SK-N-SH (cell line): ENCODE data around the gene TK2. TPM values are rescaled to one million over a fixed set of nuclear protein-coding genes. Genes with fewer than 3 reads are reported as not detected.

ENCODE experiments used
- CTCF ChIA-PET: fragments of 300-600, 350-600 bp; formaldehyde crosslinking; extraction: SDS; loops from one replicate; lab custom pipeline; 2021; lab: Yijun Ruan, JAX
- POLR2A ChIA-PET: fragments of 350-600 bp; sonication (Branson Sonifier 250); formaldehyde crosslinking; extraction: SDS; loops from one replicate; lab custom pipeline; 2020; ENCODE audit warnings: antibody characterized with exemption, inconsistent platforms; lab: Yijun Ruan, JAX
- DNase-seq: peaks from one replicate; pipeline ENCODE4 v3.0.0; 2012
- H2AFZ ChIP-seq: fragments of 200-600 bp; sonication (generic); 2 replicates; pipeline ENCODE4 v1.8.1; 2016; ENCODE audit warnings: antibody characterized with exemption, mild to moderate bottlenecking, low read depth
- H3F3A ChIP-seq: fragments of 200-600 bp; sonication (generic); replicated peaks from 2 replicates; pipeline ENCODE3; 2016; ENCODE audit warnings: antibody characterized with exemption, mild to moderate bottlenecking; ENCODE audit not compliant: insufficient read depth
- H3K27ac ChIP-seq, 2 experiments: fragments of 200-500 bp in 1 of 2; fragments of 200-600 bp in 1 of 2; sonication (Bioruptor generic) in 1 of 2; sonication (generic), shearing (Covaris generic) in 1 of 2; 2 replicates each; pipeline versions ENCODE4 v1.5.1 to v1.6.1; 2014 to 2016; ENCODE audit warnings: low read depth in 2 of 2, inconsistent platforms in 1 of 2, low read length in 1 of 2, mild to moderate bottlenecking in 1 of 2, mixed read lengths in 1 of 2
- H3K27me3 ChIP-seq: fragments of 200-600 bp; sonication (generic), shearing (Covaris generic); 2 replicates; pipeline ENCODE4 v1.6.1; 2016; ENCODE audit warnings: mixed run types; ENCODE audit not compliant: insufficient read depth
- H3K36me3 ChIP-seq, 2 experiments: fragments of 200-500 bp in 1 of 2; fragments of 200-600 bp in 1 of 2; sonication (Bioruptor generic) in 1 of 2; sonication (generic) in 1 of 2; replicated peaks in 1 of 2; 2 replicates each; pipeline versions ENCODE3 to v1.5.1; 2014 to 2016; ENCODE audit warnings: low read length in 1 of 2, mild to moderate bottlenecking in 1 of 2; ENCODE audit not compliant: insufficient read depth in 2 of 2, control insufficient read depth in 1 of 2
- H3K4me1 ChIP-seq, 2 experiments: fragments of 200-500 bp in 1 of 2; fragments of 200-600 bp in 1 of 2; sonication (Bioruptor generic) in 1 of 2; sonication (generic), shearing (Covaris generic) in 1 of 2; 2 replicates each; pipeline versions ENCODE4 v1.5.1 to v1.6.1; 2014 to 2016; ENCODE audit warnings: low read depth in 1 of 2, low read length in 1 of 2, mixed run types in 1 of 2; ENCODE audit not compliant: insufficient read depth in 2 of 2, control insufficient read depth in 1 of 2
- H3K4me2 ChIP-seq: fragments of 200-600 bp; sonication (generic), shearing (Covaris generic); 2 replicates; pipeline ENCODE4 v1.6.1; 2017; ENCODE audit warnings: mixed run types
- H3K4me3 ChIP-seq, 2 experiments: fragments of 200-500 bp in 1 of 2; fragments of 200-600 bp in 1 of 2; sonication (Bioruptor generic) in 1 of 2; sonication (generic), shearing (Covaris generic) in 1 of 2; 2 replicates each; pipeline versions ENCODE4 v1.5.1 to v1.8.1; 2014 to 2016; ENCODE audit warnings: low read depth in 2 of 2, inconsistent platforms in 1 of 2, low read length in 1 of 2, mild to moderate bottlenecking in 1 of 2, mixed read lengths in 1 of 2, moderate library complexity in 1 of 2
- H3K79me2 ChIP-seq: fragments of 200-600 bp; sonication (generic); 2 replicates; pipeline ENCODE4 v1.8.1; 2017; ENCODE audit warnings: mild to moderate bottlenecking; ENCODE audit not compliant: insufficient read depth
- H3K9ac ChIP-seq: fragments of 200-600 bp; sonication (generic); 2 replicates; pipeline ENCODE4 v1.6.1; 2017; ENCODE audit warnings: mixed run types
- H3K9me2 ChIP-seq: fragments of 200-600 bp; sonication (generic); 2 replicates; pipeline ENCODE4 v1.6.1; 2017; ENCODE audit warnings: mixed run types
- H3K9me3 ChIP-seq: fragments of 200-600 bp; sonication (generic); 2 replicates; pipeline ENCODE4 v1.6.1; 2017; ENCODE audit warnings: mixed run types, mild to moderate bottlenecking, moderate library complexity
- H4K20me1 ChIP-seq: fragments of 200-600 bp; sonication (generic); 2 replicates; pipeline ENCODE4 v1.6.1; 2017; ENCODE audit warnings: mild to moderate bottlenecking, mixed run types; ENCODE audit not compliant: insufficient read depth
- EP300 ChIP-seq, 2 experiments: IDR thresholded peaks; 2 replicates each; pipeline versions ENCODE4 v1.4.0 to v1.6.1; 2012; ENCODE audit warnings: borderline replicate concordance in 1 of 2, low read depth in 1 of 2, low read length in 1 of 2
- FOSL2 ChIP-seq: IDR thresholded peaks from 2 replicates; pipeline ENCODE4 v1.4.0; 2012; ENCODE audit warnings: low read depth, mild to moderate bottlenecking, moderate library complexity, borderline replicate concordance
- FOXJ3 ChIP-seq: sonication (generic); formaldehyde crosslinking; IDR thresholded peaks from 2 replicates; pipeline ENCODE4 v1.5.1; 2020; ENCODE audit warnings: mild to moderate bottlenecking, missing genetic modification reagents
- MEF2A ChIP-seq: IDR thresholded peaks from 2 replicates; pipeline ENCODE4 v1.4.0; 2012; ENCODE audit warnings: low read depth, borderline replicate concordance
- MXI1 ChIP-seq: IDR thresholded peaks from 2 replicates; pipeline ENCODE4 v1.6.1; 2012; ENCODE audit warnings: mild to moderate bottlenecking, low read depth, low read length, improper control_type of control experiment
- POLR2AphosphoS5 ChIP-seq: IDR thresholded peaks from 2 replicates; pipeline ENCODE4 v1.6.1; 2012; ENCODE audit warnings: low read depth, low read length
- RAD21 ChIP-seq: IDR thresholded peaks from 2 replicates; pipeline ENCODE4 v1.6.1; 2012; ENCODE audit warnings: mild to moderate bottlenecking, low read length
- RXRA ChIP-seq: IDR thresholded peaks from 2 replicates; pipeline ENCODE4 v1.4.0; 2012; ENCODE audit warnings: low read depth, mild to moderate bottlenecking, borderline replicate concordance
- SMC3 ChIP-seq: IDR thresholded peaks from 2 replicates; pipeline ENCODE4 v1.6.1; 2012; ENCODE audit warnings: low read depth, low read length, improper control_type of control experiment
- TEAD4 ChIP-seq: IDR thresholded peaks from 2 replicates; pipeline ENCODE4 v1.4.0; 2012; ENCODE audit warnings: mild to moderate bottlenecking, borderline replicate concordance; ENCODE audit not compliant: insufficient read depth
- YY1 ChIP-seq: IDR thresholded peaks from 2 replicates; pipeline ENCODE4 v1.4.0; 2012; ENCODE audit warnings: low read depth, mild to moderate bottlenecking
- WGBS: methylation state at CpG from one replicate; pipeline ENCODE4 v1.1.6; 2017; ENCODE audit warnings: low lambda C conversion rate; 5-methylcytosine and 5-hydroxymethylcytosine counted together
- polyA plus RNA-seq, 3 experiments: library from polyadenylated mRNA; depleted of rRNA; stranded (reverse); fragments of >200 nt; gene quantifications; 2 replicates each; pipeline ENCODE4 v1.2.3, GENCODE V29; 2012
- TF ChIP-seq, protein P1 (sequence below): fragments of 200-600 bp; sonication (generic); IDR thresholded peaks from 2 replicates; pipeline ENCODE4 v1.6.1; 2017; ENCODE audit warnings: antibody characterized with exemption, mild to moderate bottlenecking, moderate library complexity
- TF ChIP-seq, protein P2 (sequence below): IDR thresholded peaks from 2 replicates; pipeline ENCODE4 v1.6.1; 2012; ENCODE audit warnings: mild to moderate bottlenecking, low read depth, low read length, moderate library complexity
- TF ChIP-seq, protein P3 (sequence below): IDR thresholded peaks from 2 replicates; pipeline ENCODE4; 2012
- TF ChIP-seq, protein P4 (sequence below): IDR thresholded peaks from 2 replicates; pipeline ENCODE4 v1.4.0; 2012; ENCODE audit warnings: low read depth, borderline replicate concordance

The TK2 gene
- polyA plus RNA-seq, 1 of the 3 experiments (the other 2 are of a cell fraction): 25.2 TPM

DNA sequence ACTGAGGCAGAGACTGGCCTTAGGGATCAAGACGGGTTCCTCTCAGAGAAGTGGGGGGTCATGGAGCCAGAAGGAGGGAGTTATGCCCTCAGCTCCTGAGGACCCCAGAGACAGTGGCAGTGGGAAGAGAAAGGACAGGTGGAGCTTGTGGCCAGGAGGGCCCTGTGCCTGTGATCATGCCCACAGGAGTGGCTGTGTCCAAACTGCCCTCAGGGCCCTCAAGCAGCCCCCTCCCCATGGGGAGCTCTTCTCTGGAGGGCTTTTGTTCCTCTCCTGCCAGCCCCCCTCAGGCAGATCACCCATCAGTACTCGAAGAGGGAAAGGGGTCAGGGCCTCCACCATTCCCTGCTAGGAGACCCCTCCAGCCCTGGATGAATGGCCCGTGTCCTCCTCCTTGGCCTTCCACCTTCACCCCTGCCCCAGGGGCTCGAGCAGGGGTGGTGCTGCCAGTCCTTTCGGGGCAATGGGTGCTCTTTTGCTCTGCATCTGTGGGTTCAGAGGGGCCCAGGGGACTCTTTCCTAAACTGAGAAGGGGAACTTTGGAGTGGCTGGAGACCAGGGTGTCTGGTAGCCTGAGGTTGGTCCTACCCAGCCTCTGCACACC, 70.2 kb downstream of the TK2 start:
- 69% methylated on average over 4 of the region's 5 CpGs for WGBS
- Histone ChIP-seq H3K4me1 (peaks cover 0 to 2% of the 10 kb centered on the region in 2 experiments; a peak in 1 of 4 replicates), H3K9me2 (no peaks in the 10 kb centered on the region), H3K27ac (no peak overlapping the region), H4K20me1 (no peaks in the 10 kb centered on the region), H3K4me2 (no peak overlapping the region), H3K79me2 (no peaks in the 10 kb centered on the region), H3K36me3 (no peaks in the 10 kb centered on the region), H3K9ac (no peak overlapping the region), H2AFZ (no peak overlapping the region), H3K27me3 (no peaks in the 10 kb centered on the region), H3K9me3 (no peaks in the 10 kb centered on the region), H3K4me3 (no peak overlapping the region), H3F3A (peaks cover 4% of the 10 kb centered on the region)
- POLR2A ChIA-PET: interaction anchor here (1.1 kb wide), 1 partner anchor 73 kb away, joined by 3 read pairs; no protein-coding TSS in a partner anchor
- TF ChIP-seq MXI1 (no peak), YY1 (no peak), FOXJ3 (no peak), TEAD4 (no peak), EP300 (IDR thresholded peaks at IDR 0.05; ENCODE audit: borderline replicate concordance in 1 of 2, low read depth in 1 of 2, low read length in 1 of 2) (no peak), MEF2A (no peak), RXRA (no peak), POLR2AphosphoS5 (no peak)
- TF ChIP-seq, protein P1, sequence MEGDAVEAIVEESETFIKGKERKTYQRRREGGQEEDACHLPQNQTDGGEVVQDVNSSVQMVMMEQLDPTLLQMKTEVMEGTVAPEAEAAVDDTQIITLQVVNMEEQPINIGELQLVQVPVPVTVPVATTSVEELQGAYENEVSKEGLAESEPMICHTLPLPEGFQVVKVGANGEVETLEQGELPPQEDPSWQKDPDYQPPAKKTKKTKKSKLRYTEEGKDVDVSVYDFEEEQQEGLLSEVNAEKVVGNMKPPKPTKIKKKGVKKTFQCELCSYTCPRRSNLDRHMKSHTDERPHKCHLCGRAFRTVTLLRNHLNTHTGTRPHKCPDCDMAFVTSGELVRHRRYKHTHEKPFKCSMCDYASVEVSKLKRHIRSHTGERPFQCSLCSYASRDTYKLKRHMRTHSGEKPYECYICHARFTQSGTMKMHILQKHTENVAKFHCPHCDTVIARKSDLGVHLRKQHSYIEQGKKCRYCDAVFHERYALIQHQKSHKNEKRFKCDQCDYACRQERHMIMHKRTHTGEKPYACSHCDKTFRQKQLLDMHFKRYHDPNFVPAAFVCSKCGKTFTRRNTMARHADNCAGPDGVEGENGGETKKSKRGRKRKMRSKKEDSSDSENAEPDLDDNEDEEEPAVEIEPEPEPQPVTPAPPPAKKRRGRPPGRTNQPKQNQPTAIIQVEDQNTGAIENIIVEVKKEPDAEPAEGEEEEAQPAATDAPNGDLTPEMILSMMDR: no peak
- CTCF ChIA-PET: interaction anchor here (0.5 to 22.3 kb wide), 4 partner anchors 12 to 304 kb away, joined by 3 to 299 read pairs (median 3); no protein-coding TSS in a partner anchor
- no peak for DNase-seq

DNA sequence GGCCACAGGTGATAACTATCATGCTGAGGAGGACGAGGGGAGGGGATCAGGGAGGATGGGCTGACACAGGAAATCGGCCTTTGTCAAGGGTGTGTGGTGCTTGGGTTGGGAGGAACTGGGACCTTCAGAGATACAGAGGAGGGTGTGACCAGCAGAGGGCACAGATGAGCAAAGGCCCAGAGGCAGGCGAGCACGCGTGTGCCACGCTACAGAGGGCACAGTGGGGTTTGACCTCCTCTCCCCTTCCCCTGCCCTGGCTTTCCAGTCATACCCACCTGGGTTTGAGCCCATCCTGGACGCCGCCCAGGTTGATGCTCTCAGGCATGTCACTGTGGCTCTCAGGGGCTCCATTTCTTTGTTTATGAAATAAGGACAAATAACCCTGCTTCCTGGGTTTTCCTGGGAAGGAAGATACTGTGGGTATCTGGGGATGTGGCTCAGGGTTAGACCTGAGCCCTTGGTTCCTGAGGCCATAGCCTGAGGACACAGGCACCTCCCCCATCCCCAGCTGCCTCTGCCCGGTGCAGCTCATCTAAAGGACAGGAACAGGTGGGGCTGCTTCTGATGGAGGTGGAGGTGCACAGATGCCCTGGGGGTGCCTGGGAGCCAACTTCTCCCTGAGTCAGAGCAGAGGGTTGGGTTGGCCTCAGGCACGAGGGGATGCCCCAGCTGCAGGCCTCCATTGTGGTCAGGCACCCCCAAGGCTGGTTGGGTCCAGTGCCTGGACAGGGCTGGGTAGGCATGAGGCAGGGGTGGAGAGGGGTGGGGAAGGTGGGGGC, 71.0 kb downstream of the TK2 start:
- H4K20me1 ChIP-seq: no peaks in the 10 kb centered on the region
- 52% methylated on average over 8 of the region's 10 CpGs for WGBS
- H3F3A ChIP-seq: peaks cover 4% of the 10 kb centered on the region
- H3K9ac ChIP-seq: no peak overlapping the region
- no peaks in the 10 kb centered on the region for H3K27me3 ChIP-seq
- H3K79me2 ChIP-seq: no peaks in the 10 kb centered on the region
- CTCF ChIA-PET: interaction anchor here (0.9 to 22.3 kb wide), 4 partner anchors 11 to 76 kb away, joined by 3 to 299 read pairs (median 3); no protein-coding TSS in a partner anchor
- H3K4me3 ChIP-seq: no peak overlapping the region
- peak; percentile 77 for DNase-seq
- H3K9me3 ChIP-seq: no peaks in the 10 kb centered on the region
- no peak overlapping the region for H3K27ac ChIP-seq
- POLR2A ChIA-PET: no interaction called here
- no peaks in the 10 kb centered on the region for H3K9me2 ChIP-seq
- no peak overlapping the region for H3K4me2 ChIP-seq
- peaks cover 0 to 2% of the 10 kb centered on the region in 2 experiments; a peak in 1 of 4 replicates for H3K4me1 ChIP-seq
- H2AFZ ChIP-seq: no peak overlapping the region
- no peaks in the 10 kb centered on the region for H3K36me3 ChIP-seq
- TF ChIP-seq FOSL2 (no peak), SMC3 (peak; percentile 40), RAD21 (peak; percentile 38)
- TF ChIP-seq, protein P2, sequence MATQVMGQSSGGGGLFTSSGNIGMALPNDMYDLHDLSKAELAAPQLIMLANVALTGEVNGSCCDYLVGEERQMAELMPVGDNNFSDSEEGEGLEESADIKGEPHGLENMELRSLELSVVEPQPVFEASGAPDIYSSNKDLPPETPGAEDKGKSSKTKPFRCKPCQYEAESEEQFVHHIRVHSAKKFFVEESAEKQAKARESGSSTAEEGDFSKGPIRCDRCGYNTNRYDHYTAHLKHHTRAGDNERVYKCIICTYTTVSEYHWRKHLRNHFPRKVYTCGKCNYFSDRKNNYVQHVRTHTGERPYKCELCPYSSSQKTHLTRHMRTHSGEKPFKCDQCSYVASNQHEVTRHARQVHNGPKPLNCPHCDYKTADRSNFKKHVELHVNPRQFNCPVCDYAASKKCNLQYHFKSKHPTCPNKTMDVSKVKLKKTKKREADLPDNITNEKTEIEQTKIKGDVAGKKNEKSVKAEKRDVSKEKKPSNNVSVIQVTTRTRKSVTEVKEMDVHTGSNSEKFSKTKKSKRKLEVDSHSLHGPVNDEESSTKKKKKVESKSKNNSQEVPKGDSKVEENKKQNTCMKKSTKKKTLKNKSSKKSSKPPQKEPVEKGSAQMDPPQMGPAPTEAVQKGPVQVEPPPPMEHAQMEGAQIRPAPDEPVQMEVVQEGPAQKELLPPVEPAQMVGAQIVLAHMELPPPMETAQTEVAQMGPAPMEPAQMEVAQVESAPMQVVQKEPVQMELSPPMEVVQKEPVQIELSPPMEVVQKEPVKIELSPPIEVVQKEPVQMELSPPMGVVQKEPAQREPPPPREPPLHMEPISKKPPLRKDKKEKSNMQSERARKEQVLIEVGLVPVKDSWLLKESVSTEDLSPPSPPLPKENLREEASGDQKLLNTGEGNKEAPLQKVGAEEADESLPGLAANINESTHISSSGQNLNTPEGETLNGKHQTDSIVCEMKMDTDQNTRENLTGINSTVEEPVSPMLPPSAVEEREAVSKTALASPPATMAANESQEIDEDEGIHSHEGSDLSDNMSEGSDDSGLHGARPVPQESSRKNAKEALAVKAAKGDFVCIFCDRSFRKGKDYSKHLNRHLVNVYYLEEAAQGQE: no peak
- TF ChIP-seq, protein P3, sequence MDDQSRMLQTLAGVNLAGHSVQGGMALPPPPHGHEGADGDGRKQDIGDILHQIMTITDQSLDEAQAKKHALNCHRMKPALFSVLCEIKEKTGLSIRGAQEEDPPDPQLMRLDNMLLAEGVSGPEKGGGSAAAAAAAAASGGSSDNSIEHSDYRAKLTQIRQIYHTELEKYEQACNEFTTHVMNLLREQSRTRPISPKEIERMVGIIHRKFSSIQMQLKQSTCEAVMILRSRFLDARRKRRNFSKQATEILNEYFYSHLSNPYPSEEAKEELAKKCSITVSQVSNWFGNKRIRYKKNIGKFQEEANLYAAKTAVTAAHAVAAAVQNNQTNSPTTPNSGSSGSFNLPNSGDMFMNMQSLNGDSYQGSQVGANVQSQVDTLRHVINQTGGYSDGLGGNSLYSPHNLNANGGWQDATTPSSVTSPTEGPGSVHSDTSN: no peak
- TF ChIP-seq, protein P1: peak; percentile 60
- TF ChIP-seq, protein P4, sequence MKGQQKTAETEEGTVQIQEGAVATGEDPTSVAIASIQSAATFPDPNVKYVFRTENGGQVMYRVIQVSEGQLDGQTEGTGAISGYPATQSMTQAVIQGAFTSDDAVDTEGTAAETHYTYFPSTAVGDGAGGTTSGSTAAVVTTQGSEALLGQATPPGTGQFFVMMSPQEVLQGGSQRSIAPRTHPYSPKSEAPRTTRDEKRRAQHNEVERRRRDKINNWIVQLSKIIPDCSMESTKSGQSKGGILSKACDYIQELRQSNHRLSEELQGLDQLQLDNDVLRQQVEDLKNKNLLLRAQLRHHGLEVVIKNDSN: no peak
